NCI-H345 treated with DMSO at 0.1 percent for 48 hours (cell line): ENCODE measurements around the gene RASL11A.
"Not testable (repeated sequence)": the region's sequence is repeated elsewhere in the genome, so short reads cannot be mapped to it uniquely, and the experiment has no call there.

ENCODE experiments used
- DNase-seq: peaks from one replicate; lab custom pipeline; 2025; ENCODE audit not compliant: unreplicated experiment; lab: John Stamatoyannopoulos, UW

RASL11A gene

GRCh38 chr13:27298849-27299248 lies 28.2 kb downstream of the RASL11A start:
- DNase-seq, result no peak

DNA sequence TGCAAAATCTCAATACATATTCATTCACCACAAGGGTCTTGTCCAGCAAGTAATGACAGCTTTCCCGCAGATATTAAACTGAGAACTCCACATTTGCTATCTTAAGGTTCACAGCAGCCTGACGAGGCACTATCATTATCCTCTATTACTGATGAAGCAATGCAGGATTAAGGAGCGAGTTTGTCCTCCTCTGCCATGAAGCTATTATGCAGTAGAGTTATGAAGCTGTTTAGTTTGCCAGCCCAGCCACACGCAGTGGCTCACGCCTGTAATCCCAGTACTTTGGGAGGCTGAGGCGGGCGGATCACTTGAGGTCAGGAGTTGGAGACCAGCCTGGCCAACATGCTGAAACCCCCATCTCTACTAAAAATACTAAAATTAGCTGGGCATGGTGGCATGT lies 29.8 kb downstream of the RASL11A start:
- DNase-seq, result not testable (repeated sequence)

DNA sequence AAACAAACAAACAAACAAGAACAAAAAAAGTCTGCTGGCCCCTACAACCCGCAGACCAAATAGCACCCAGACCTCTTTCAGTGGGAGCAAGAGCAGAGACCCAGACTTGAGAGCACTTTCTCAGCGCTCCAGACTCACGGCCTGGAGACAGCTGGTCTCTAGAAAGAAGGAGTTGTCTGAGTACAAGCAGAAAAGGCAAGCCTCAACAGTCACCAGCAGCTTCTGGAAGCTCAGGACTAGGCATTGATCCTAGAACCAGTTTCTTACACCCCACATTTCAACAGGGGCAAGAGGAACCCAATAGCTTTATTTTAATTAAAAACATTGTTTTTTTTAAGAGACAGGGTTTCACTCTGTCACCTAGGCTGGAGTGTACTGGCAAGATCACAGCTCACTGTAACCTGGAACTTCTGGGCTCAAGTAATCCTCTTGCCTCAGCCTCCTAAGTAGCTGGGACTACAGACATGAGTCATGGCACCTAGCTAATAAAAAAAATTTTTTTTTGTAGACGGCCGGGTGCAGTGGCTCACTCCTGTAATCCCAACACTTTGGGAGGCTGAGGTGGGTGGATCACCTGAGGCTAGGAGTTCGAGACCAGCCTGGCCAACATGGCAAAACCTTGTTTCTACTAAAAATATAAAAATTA lies 30.4 kb downstream of the RASL11A start:
- no peak for DNase-seq

GRCh38 chr13:27302643-27303262 lies 32.1 kb downstream of the RASL11A start:
- DNase-seq, result no peak

DNA sequence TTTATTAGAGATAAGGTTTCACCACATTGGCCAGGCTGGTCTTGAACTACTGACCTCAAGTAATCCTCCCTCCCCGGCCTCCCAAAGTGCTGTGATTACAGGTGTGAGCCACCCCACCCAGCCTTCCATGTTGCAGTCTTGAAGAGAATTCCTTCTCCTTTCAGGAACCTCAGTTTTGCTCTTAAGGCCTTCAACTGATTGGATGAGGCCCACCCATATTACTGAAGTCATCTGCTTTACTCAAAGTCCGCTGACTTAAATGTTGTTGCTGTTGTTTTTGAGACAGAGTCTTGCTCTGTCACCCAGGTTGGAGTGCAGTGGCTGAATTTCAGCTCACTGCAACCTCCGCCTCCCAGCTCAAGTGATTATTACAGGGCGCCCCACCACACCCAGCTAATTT lies 33.5 kb downstream of the RASL11A start:
- no peak for DNase-seq

DNA sequence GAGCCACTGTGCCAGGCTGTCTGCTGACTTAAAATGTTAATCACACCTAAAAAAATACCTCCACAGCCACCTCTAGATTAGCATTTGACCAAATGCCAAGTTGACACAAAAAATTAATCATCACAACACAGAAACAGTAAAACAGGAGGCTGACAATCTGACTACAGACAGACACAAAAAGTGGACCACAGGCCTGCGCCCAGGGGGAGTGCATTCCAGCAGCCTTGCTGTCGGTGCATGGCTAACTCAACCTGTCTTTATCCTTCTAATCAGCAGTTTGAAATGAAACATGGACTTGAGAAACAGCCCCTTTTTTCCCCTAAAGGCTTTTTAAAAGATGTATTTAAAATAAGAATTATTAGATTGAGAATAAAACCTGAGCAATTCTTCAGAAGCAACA lies 34.0 kb downstream of the RASL11A start:
- no peak for DNase-seq

DNA sequence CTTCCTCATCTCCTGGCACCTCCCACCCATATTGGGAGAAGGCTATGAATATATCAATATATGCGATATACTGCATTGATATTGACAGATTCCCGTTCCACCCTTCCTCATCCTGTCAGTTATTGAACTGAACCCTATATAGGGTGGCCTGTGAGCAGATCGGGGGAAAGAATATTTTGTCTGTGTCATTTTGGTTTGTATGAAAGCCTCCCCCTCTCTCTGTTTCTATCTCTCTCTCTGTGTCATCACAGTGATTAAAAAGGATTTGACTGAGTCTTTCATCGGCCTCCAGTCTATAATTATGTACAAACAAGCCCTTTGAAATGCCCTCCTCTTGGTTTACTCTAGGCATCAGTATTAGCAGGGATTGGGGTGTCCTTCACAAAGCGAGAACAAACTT lies 35.7 kb downstream of the RASL11A start:
- no peak for DNase-seq

DNA sequence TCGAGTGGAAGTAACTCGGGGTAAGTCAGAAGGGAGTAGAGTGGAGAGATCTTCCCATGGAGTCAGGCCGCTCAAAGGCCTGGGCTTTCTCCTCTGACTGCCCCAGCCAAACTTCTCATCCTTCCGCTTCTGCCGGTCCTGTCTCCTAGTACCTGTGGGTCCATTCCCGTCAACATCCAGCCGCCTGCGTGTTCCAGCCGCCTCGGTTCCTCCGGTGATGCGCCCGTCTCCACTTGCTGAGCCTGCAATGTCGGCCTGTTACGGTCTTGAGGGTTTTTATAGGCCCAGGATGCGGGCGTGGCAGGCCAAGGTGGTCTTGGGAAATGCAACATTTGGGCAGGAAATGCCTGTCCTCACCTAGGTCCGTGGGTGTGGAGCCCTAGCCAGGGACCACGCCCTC lies 38.3 kb downstream of the RASL11A start:
- DNase-seq, result no peak

DNA sequence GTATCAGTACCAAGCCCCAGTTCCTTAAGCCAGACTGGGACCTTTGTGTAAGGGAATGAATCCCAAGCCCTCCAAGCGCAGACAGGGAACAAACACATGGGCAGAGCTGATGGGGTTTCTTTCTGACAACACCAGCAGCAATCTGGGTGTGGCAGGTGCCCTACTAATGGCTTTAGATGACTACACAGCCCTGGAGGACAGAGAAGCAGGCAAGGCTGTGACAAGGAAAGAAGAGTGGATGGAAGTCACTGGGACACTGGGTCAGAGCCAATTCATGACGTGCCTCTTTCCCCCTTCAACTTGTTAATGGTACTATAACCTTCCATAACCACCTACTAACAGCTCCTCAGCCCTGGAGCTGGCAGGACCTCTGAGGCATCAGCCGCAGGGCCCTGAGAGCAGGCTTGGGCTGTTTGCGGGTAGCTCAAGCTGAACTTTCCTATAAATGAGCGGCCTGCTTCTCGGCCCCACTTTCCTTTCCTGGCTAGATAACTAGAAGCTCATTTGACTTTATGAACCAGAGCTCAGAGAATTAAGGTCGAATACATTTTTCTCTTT lies 38.9 kb downstream of the RASL11A start:
- no peak for DNase-seq

- no peak for DNase-seq
Measured at GRCh38 chr13:27309967-27310598, 39.5 kb downstream of the RASL11A start.

- DNase-seq, result peak; percentile 59
Measured at GRCh38 chr13:27310946-27311345, 40.3 kb downstream of the RASL11A start.

- no peak for DNase-seq
Measured at GRCh38 chr13:27311518-27312210, 41.0 kb downstream of the RASL11A start.

- no peak for DNase-seq
Measured at GRCh38 chr13:27313770-27314169, 43.1 kb downstream of the RASL11A start.

- DNase-seq, result no peak
Measured at GRCh38 chr13:27319404-27319803, 48.8 kb downstream of the RASL11A start.

DNA sequence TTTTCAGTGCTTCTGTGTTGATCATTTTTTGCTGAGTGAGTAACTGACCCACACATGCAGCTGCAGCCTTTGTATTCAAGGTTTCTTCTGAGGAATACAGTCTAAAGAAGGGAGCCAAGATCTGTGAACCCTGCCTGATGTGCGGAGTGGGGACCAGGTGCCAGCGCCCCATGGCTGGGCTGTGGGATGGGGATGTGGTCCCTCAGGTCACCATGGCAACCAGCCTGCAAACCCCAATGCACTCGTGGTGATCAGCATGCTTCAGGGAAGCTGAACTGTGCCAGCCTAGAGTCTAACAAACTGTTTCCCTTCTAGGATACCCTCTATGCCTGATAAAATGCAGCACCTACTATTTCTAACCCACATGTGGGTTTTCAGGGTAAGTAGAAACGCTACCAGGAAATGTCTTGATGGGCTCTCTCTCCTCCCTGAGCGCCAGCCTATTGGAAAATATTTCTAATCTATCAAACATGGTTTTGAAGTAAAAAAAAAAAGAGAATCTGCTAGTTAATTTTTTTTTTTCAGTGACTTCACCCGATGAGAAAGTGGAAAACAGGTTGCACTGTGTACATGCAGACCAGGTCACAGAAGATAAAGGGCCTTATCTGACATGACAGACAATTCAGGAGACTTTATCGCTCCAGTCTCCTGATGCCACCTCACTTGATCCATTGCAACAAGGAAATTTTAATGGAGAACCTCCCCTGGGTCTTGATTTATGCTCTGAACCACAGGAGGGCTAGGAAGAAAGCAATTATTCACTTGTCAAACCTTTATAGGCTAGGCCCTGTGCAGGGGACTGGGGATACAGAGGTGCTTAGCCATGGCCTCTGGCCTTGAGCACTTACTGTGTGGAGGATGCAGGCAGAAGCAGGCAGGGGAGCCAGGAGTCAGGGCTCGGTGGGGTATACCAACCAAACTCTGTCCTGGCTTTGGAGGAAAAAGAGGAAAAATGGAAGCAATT lies 51.1 kb downstream of the RASL11A start:
- DNase-seq, result no peak

DNA sequence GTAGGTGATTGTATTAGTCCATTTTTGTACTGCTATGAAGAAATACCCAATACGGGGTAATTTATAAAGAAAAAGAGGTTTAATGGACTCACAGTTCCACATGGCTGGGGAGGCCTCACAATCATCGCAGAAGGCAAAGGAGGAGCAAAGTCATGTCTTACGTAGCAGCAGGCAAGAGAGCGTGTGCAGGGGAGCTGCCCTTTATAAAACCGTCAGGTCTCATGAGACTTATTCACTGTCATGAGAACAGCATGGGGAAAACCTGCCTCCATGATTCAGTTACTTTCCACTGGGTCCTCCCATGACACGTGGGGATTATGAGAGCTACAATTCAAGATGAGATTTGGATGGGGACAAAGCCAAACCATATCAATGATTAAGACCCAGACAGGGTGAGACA lies 51.8 kb downstream of the RASL11A start:
- DNase-seq, result not testable (repeated sequence)
